HepG2 (cell line): ENCODE data around the gene MATR3. TPM values are rescaled to one million over a fixed set of nuclear protein-coding genes. Genes with fewer than 3 reads are reported as not detected.
A peak's percentile ranks its signal among the peaks of the same experiment; 100 is the strongest.

Experiments
- ATAC-seq: fragments of 200-7000 bp; cut with Tn5 transposase; 3 replicates; pipeline ENCODE4 v1.9.1; 2020; ENCODE audit warnings: mild to moderate bottlenecking, moderate library complexity
- BruUV-seq: library from RNA; stranded (reverse); fragments of 400-500 nt; replicated peaks from 2 replicates; lab custom pipeline; 2021; lab: Mats Ljungman, UMichigan
- CTCF ChIA-PET: fragments of 300-600 bp; formaldehyde crosslinking; extraction: SDS; loops from one replicate; lab custom pipeline; 2021; ENCODE audit warnings: low total read pairs, inconsistent platforms, low intra/inter-chr PET ratio; lab: Yijun Ruan, JAX
- POLR2A ChIA-PET: fragments of 350-600 bp; sonication (Branson Sonifier 250); formaldehyde crosslinking; loops from one replicate; lab custom pipeline; 2020; ENCODE audit warnings: antibody characterized with exemption, inconsistent platforms; lab: Yijun Ruan, JAX
- DNase-seq: peaks from one replicate; pipeline ENCODE4 v3.0.0-alpha.2; 2015; ENCODE audit warnings: low spot score
- FAIRE-seq: peaks from 3 replicates; lab custom pipeline; 2011; peaks lifted over from hg19 to GRCh38; lab: Jason Lieb, UNC
- H2AFZ ChIP-seq: one replicate; pipeline ENCODE4 v1.6.1; 2011; ENCODE audit warnings: low read length, inconsistent platforms
- H3K27ac ChIP-seq: fragments of 300-600 bp; 3 replicates; pipeline ENCODE4 v1.8.0; 2011; ENCODE audit warnings: mixed run types, mild to moderate bottlenecking, mixed read lengths, low read length, inconsistent platforms; ENCODE audit not compliant: insufficient read depth; ENCODE audit errors: extremely low read length
- H3K27me3 ChIP-seq, 2 experiments: fragments of 200-600 bp in 1 of 2; 2 replicates in 1 of 2; 3 replicates in 1 of 2; pipeline versions ENCODE4 v1.6.0 to v1.8.0; 2011; ENCODE audit warnings: low read length in 2 of 2, mild to moderate bottlenecking in 2 of 2, moderate library complexity in 2 of 2, inconsistent platforms in 1 of 2; ENCODE audit not compliant: insufficient read depth in 2 of 2, control insufficient read depth in 1 of 2
- H3K36me3 ChIP-seq, 2 experiments: fragments of 200-600 bp in 1 of 2; replicated peaks in 1 of 2; 2 replicates in 1 of 2; 3 replicates in 1 of 2; pipeline versions ENCODE4 v1.5.1 to v1.8.0; 2011; ENCODE audit warnings: low read length in 2 of 2, inconsistent platforms in 1 of 2; ENCODE audit not compliant: insufficient read depth in 2 of 2, control insufficient read depth in 1 of 2
- H3K4me1 ChIP-seq: 2 replicates; pipeline ENCODE4 v1.5.1; 2012; ENCODE audit warnings: low read length, inconsistent platforms; ENCODE audit not compliant: insufficient read depth
- H3K4me2 ChIP-seq: 2 replicates; pipeline ENCODE4 v1.6.0; 2011; ENCODE audit warnings: low read depth, low read length, inconsistent platforms
- H3K4me3 ChIP-seq, 3 experiments: fragments of 200-600 bp in 1 of 3; sonication (generic), shearing (Covaris generic) in 1 of 3; replicated peaks in 1 of 3; 2 replicates each; pipeline ENCODE4 v1.5.1; 2011 to 2016; ENCODE audit warnings: low read length in 3 of 3, inconsistent platforms in 2 of 3, low read depth in 2 of 3, mild to moderate bottlenecking in 2 of 3, control low read depth in 1 of 3, mixed read lengths in 1 of 3; ENCODE audit not compliant: insufficient read depth in 1 of 3
- H3K79me2 ChIP-seq: one replicate; pipeline ENCODE4 v1.6.1; 2011; ENCODE audit warnings: low read length, inconsistent platforms; ENCODE audit not compliant: insufficient read depth
- H3K9ac ChIP-seq: 2 replicates; pipeline ENCODE4 v1.6.0; 2011; ENCODE audit warnings: mild to moderate bottlenecking, low read depth, low read length, inconsistent platforms; ENCODE audit not compliant: insufficient read depth
- H3K9me3 ChIP-seq: 2 replicates; pipeline ENCODE4 v1.5.1; 2012; ENCODE audit warnings: mild to moderate bottlenecking, low read length
- H4K20me1 ChIP-seq: 2 replicates; pipeline ENCODE4 v1.6.0; 2011; ENCODE audit warnings: inconsistent platforms, mild to moderate bottlenecking, low read length, moderate library complexity; ENCODE audit not compliant: insufficient read depth
- AHR ChIP-seq: IDR thresholded peaks from 2 replicates; pipeline ENCODE4 v1.6.1; 2018; ENCODE audit warnings: missing genetic modification reagents, missing compliant biosample characterization
- CBX2 ChIP-seq, 2 experiments: fragments of 200-600 bp in 1 of 2; sonication (generic); formaldehyde crosslinking in 1 of 2; IDR thresholded peaks; 2 replicates each; pipeline versions ENCODE4 v1.7.0 to v1.8.1; 2018 to 2022; ENCODE audit warnings: low read depth in 2 of 2, low read length in 1 of 2, mild to moderate bottlenecking in 1 of 2, missing genetic modification reagents in 1 of 2
- GFI1 ChIP-seq: sonication (generic); formaldehyde crosslinking; IDR thresholded peaks from 2 replicates; pipeline ENCODE4 v1.5.0; 2020; ENCODE audit warnings: missing genetic modification reagents, mild to moderate bottlenecking, borderline replicate concordance
- HDAC2 ChIP-seq: sonication (generic); formaldehyde crosslinking; IDR thresholded peaks from 2 replicates; pipeline ENCODE4 v1.4.0; 2020; ENCODE audit warnings: missing genetic modification reagents
- MYC ChIP-seq: sonication (generic); formaldehyde crosslinking; IDR thresholded peaks from 2 replicates; pipeline ENCODE4 v1.9.0; 2021; ENCODE audit warnings: missing genetic modification reagents, borderline replicate concordance
- NFRKB ChIP-seq: fragments of 450-650 bp; IDR thresholded peaks from 2 replicates; pipeline ENCODE4 v1.6.1; 2017
- PHF8 ChIP-seq: sonication (generic); formaldehyde crosslinking; IDR thresholded peaks from 2 replicates; pipeline ENCODE4 v1.5.0; 2020; ENCODE audit warnings: missing genetic modification reagents
- POGK ChIP-seq: sonication (generic); formaldehyde crosslinking; conservative IDR thresholded peaks from 2 replicates; pipeline ENCODE4 v1.8.0; 2022; ENCODE audit warnings: mild to moderate bottlenecking, moderate library complexity, missing genetic modification reagents
- RXRA ChIP-seq: sonication (generic); formaldehyde crosslinking; IDR thresholded peaks from 2 replicates; pipeline ENCODE4 v1.5.1; 2020; ENCODE audit warnings: missing genetic modification reagents
- SIX1 ChIP-seq: sonication (generic); formaldehyde crosslinking; IDR thresholded peaks from 2 replicates; pipeline ENCODE4 v1.4.0; 2020; ENCODE audit warnings: missing genetic modification reagents, borderline replicate concordance
- TOPORS ChIP-seq: sonication (generic); formaldehyde crosslinking; IDR thresholded peaks from 2 replicates; pipeline ENCODE4 v1.8.0; 2023; ENCODE audit warnings: mild to moderate bottlenecking, missing genetic modification reagents
- ZKSCAN8 ChIP-seq: IDR thresholded peaks from 2 replicates; pipeline ENCODE4 v1.6.1; 2016; ENCODE audit warnings: borderline replicate concordance, missing genetic modification reagents, missing compliant biosample characterization
- ZNF230 ChIP-seq: sonication (generic); formaldehyde crosslinking; IDR thresholded peaks from 2 replicates; pipeline ENCODE4 v1.4.0; 2020; ENCODE audit warnings: mild to moderate bottlenecking, missing genetic modification reagents
- ZNF235 ChIP-seq: sonication (generic); formaldehyde crosslinking; IDR thresholded peaks from 2 replicates; pipeline ENCODE4 v1.8.1; 2023; ENCODE audit warnings: mild to moderate bottlenecking, missing genetic modification reagents, borderline replicate concordance
- ZNF383 ChIP-seq: sonication (generic); formaldehyde crosslinking; IDR thresholded peaks from 2 replicates; pipeline ENCODE4 v1.4.0; 2020; ENCODE audit warnings: missing genetic modification reagents, mild to moderate bottlenecking, borderline replicate concordance
- ZNF670 ChIP-seq: sonication (generic); formaldehyde crosslinking; IDR thresholded peaks from 2 replicates; pipeline ENCODE4 v1.8.0; 2022; ENCODE audit warnings: mild to moderate bottlenecking, missing genetic modification reagents, borderline replicate concordance
- ZNF770 ChIP-seq: sonication (generic); formaldehyde crosslinking; IDR thresholded peaks from 2 replicates; pipeline ENCODE4 v1.5.0; 2020; ENCODE audit warnings: mild to moderate bottlenecking, missing genetic modification reagents
- ZNF775 ChIP-seq: sonication (generic); formaldehyde crosslinking; IDR thresholded peaks from 2 replicates; pipeline ENCODE4 v1.4.0; 2020; ENCODE audit warnings: missing genetic modification reagents, mild to moderate bottlenecking, moderate library complexity, borderline replicate concordance
- ZSCAN30 ChIP-seq: sonication (generic); formaldehyde crosslinking; IDR thresholded peaks from 2 replicates; pipeline ENCODE4 v1.5.0; 2020; ENCODE audit warnings: mild to moderate bottlenecking, missing genetic modification reagents
- ZUFSP ChIP-seq: sonication (generic); formaldehyde crosslinking; IDR thresholded peaks from 2 replicates; pipeline ENCODE4 v1.9.0; 2021; ENCODE audit warnings: missing genetic modification reagents, mild to moderate bottlenecking, borderline replicate concordance
- WGBS: methylation state at CpG from one replicate; pipeline ENCODE4 v1.1.6; 2017; ENCODE audit warnings: low lambda C conversion rate; 5-methylcytosine and 5-hydroxymethylcytosine counted together
- in situ Hi-C: cut with HindIII; loops from 2 replicates; pipeline ENCODE4 v1.10.0; 2017; ENCODE audit warnings: low pct_unique_long_range_greater_than_20kb; ENCODE audit not compliant: extremely low pct_ligation_motif_present
- intact Hi-C: fragments of 100-400 bp; cut with micrococcal nuclease; formaldehyde crosslinking; loops from one replicate; pipeline ENCODE4 v1.10.0; 2022; ENCODE audit not compliant: unreplicated experiment
- polyA plus RNA-seq, 8 experiments: library from polyadenylated mRNA; depleted of rRNA in 3 of 8; stranded (reverse) in 7 of 8; unstranded in 1 of 8; fragments of >200 nt; fragmentation: Illumina TruSeq in 4 of 8; extraction: Trizol in 4 of 8; gene quantifications; 2 replicates each; pipeline versions ENCODE4 v1.2.1 to v1.2.3, GENCODE V29; 2011 to 2016; ENCODE audit warnings: low read depth in 4 of 8, missing spikeins in 1 of 8, mixed read lengths in 1 of 8; ENCODE audit not compliant: insufficient read depth in 1 of 8
- total RNA-seq, 5 experiments: library from RNA; depleted of rRNA; stranded (reverse); fragments of >200 nt; fragmentation: Illumina TruSeq; extraction: Trizol; gene quantifications; 2 replicates each; pipeline ENCODE4 v1.2.3, GENCODE V29; 2016; ENCODE audit warnings: low read depth in 1 of 5

MATR3 gene
- total and polyA plus RNA-seq, 2 of the 13 experiments (the other 11 are each of a cell fraction or from before 2014, with no cell fraction given), result 94.2 to 341 TPM

GRCh38 chr5:139275536-139275935 is 18.0 kb upstream of the MATR3 start:
- intact Hi-C loops, result no loop called here
- peaks cover 7 to 26% of the 10 kb centered on the region in 2 experiments; a peak in 4 of 5 replicates for H3K36me3 ChIP-seq
- TF ChIP-seq GFI1 (peak; percentile 31; the same call in 1 of the 2 replicates), ZUFSP (CRISPR knock-in tag) (no peak), ZNF235 (CRISPR knock-in tag) (no peak), AHR (no peak), ZNF770 (CRISPR knock-in tag) (peak; percentile 98), MYC (0 out of 2 replicates have a peak, but pooled peaks have one; percentile 2), ZNF383 (CRISPR knock-in tag) (no peak), PHF8 (0 out of 2 replicates have a peak, but pooled peaks have one; percentile 1), NFRKB (no peak), ZNF670 (CRISPR knock-in tag) (no peak), TOPORS (CRISPR knock-in tag) (no peak), ZNF775 (CRISPR knock-in tag) (no peak), HDAC2 (CRISPR knock-in tag) (no peak), ZNF230 (CRISPR knock-in tag) (no peak), ZKSCAN8 (no peak), ZSCAN30 (CRISPR knock-in tag) (no peak), CBX2 (IDR thresholded peaks at IDR 0.05; ENCODE audit: low read depth, low read length) (no peak), CBX2 (CRISPR knock-in tag; IDR thresholded peaks at IDR 0.05; ENCODE audit: low read depth) (no peak), POGK (CRISPR knock-in tag) (no peak), SIX1 (CRISPR knock-in tag) (peak; percentile 44; the same call in 1 of the 2 replicates), RXRA (CRISPR knock-in tag) (0 out of 2 replicates have a peak, but pooled peaks have one; percentile 7)

More at GRCh38 chr5:139275536-139275935, 18.0 kb upstream of the MATR3 start:
- no TSS peak for BruUV-seq
- Histone ChIP-seq H3K27me3 (no peaks in the 10 kb centered on the region; a peak in 1 of 5 replicates), H2AFZ (no peak overlapping the region), H3K27ac (peak overlapping the region; percentile 41), H3K9ac (peak overlapping the region; percentile 64), H3K4me1 (peaks cover 88% of the 10 kb centered on the region), H3K79me2 (peaks cover 65% of the 10 kb centered on the region), H3K4me3 (peak overlapping the region; percentile 55 to 96 (median 65); a peak in 5 of 6 replicates), H4K20me1 (no peaks in the 10 kb centered on the region; the same call in none of the 2 replicates), H3K9me3 (no peaks in the 10 kb centered on the region), H3K4me2 (peak overlapping the region; percentile 99)
- FAIRE-seq (no peak), ATAC-seq (no peak), DNase-seq (no peak)
- in situ Hi-C loops, result no loop called here
- ChIA-PET POLR2A (interaction anchor here (0.7 to 3.6 kb wide), 4 partner anchors 11 to 66 kb away, joined by 3 to 22 read pairs (median 6); partner anchors contain the start of genes MATR3 and PAIP2), CTCF (no interaction called here)
- 25% methylated on average over 4 of the region's 4 CpGs for WGBS
